DMS53 treated with DMSO at 0.1 percent for 48 hours (cell line): ENCODE results near the gene KIF18B.

Experiments used
- DNase-seq: peaks from one replicate; lab custom pipeline; 2025; ENCODE audit not compliant: unreplicated experiment; lab: John Stamatoyannopoulos, UW

Gene KIF18B

GRCh38 chr17:44947461-44948314, at the start of gene KIF18B:
Gene KIF18B (minus strand): TSS chr17:44947773. CDS start chr17:44936344, 11,429 bp downstream.
- peak; percentile 98 for DNase-seq

- DNase-seq, result no peak
Measured at GRCh38 chr17:44996304-44996703, 48.7 kb upstream of the KIF18B start.

- DNase-seq, result no peak
Measured at GRCh38 chr17:44995436-44996001, 47.9 kb upstream of the KIF18B start.

GRCh38 chr17:44992242-44992939, 44.8 kb upstream of the KIF18B start:
- no peak for DNase-seq

- DNase-seq, result no peak
Measured at GRCh38 chr17:44990994-44991393, 43.4 kb upstream of the KIF18B start.

- no peak for DNase-seq
Measured at GRCh38 chr17:44989552-44990138, 42.1 kb upstream of the KIF18B start.

GRCh38 chr17:44988044-44988942, 40.7 kb upstream of the KIF18B start:
- DNase-seq, result no peak

- DNase-seq, result no peak
Measured at GRCh38 chr17:44983563-44983962, 36.0 kb upstream of the KIF18B start.

GRCh38 chr17:44982113-44982702, 34.6 kb upstream of the KIF18B start:
- DNase-seq, result no peak

GRCh38 chr17:44981221-44981968, 33.8 kb upstream of the KIF18B start:
- peak; percentile 93 for DNase-seq

GRCh38 chr17:44979426-44979995, 31.9 kb upstream of the KIF18B start:
- no peak for DNase-seq

GRCh38 chr17:44978807-44979206, 31.2 kb upstream of the KIF18B start:
- no peak for DNase-seq

GRCh38 chr17:44977814-44978550, 30.4 kb upstream of the KIF18B start:
- no peak for DNase-seq

GRCh38 chr17:44977065-44977464, 29.5 kb upstream of the KIF18B start:
- DNase-seq, result no peak

- DNase-seq, result no peak
Measured at GRCh38 chr17:44976206-44976605, 28.6 kb upstream of the KIF18B start.

- DNase-seq, result no peak
Measured at GRCh38 chr17:44972953-44973352, 25.4 kb upstream of the KIF18B start.

GRCh38 chr17:44971776-44972483, 24.4 kb upstream of the KIF18B start:
- no peak for DNase-seq
